ENCODE measurements around the gene PIP5K1B.
"Not testable (repeated sequence)": the region's sequence is repeated elsewhere in the genome, so short reads cannot be mapped to it uniquely, and the experiment has no call there.

Gene PIP5K1B

GRCh38 chr9:68697851-68698250 is 7.2 kb upstream of the PIP5K1B start:
- TF ChIP-seq CTCF (conservative IDR thresholded peaks at IDR 0.05; ENCODE audit: low read depth), result no peak
- no peak overlapping the region for H3K27ac ChIP-seq
- ChIA-PET CTCF (interaction anchor here (0.5 kb wide), 1 partner anchor 12 kb away, joined by 4 read pairs; no protein-coding TSS in a partner anchor), POLR2A (ENCODE audit: low non-redundant PET) (no interaction called here)
- no peak for DNase-seq (ENCODE audit: low spot score)

- CTCF ChIA-PET, result no interaction called here
- DNase-seq (ENCODE audit: low spot score), result no peak
- no peak overlapping the region for H3K27ac ChIP-seq
- TF ChIP-seq CTCF (conservative IDR thresholded peaks at IDR 0.05; ENCODE audit: low read depth), result no peak
- POLR2A ChIA-PET (ENCODE audit: low non-redundant PET), result no interaction called here
These were observed 6.0 kb upstream of the PIP5K1B start for GRCh38 chr9:68698943-68699509.

GRCh38 chr9:68699625-68700024 is 5.4 kb upstream of the PIP5K1B start:
- DNase-seq (ENCODE audit: low spot score); CTCF ChIA-PET; POLR2A ChIA-PET (ENCODE audit: low non-redundant PET); H3K27ac ChIP-seq: not testable (repeated sequence)

- ChIA-PET CTCF (interaction anchor here (0.5 kb wide), 1 partner anchor 41 kb away, joined by 5 read pairs; no protein-coding TSS in a partner anchor), POLR2A (ENCODE audit: low non-redundant PET) (no interaction called here)
- TF ChIP-seq CTCF (conservative IDR thresholded peaks at IDR 0.05; ENCODE audit: low read depth), result no peak
- no peak for DNase-seq (ENCODE audit: low spot score)
- no peak overlapping the region for H3K27ac ChIP-seq
These were observed 2.5 kb upstream of the PIP5K1B start for GRCh38 chr9:68702493-68702892.

- TF ChIP-seq CTCF (conservative IDR thresholded peaks at IDR 0.05; ENCODE audit: low read depth), result no peak
- POLR2A ChIA-PET (ENCODE audit: low non-redundant PET), result no interaction called here
- no peak overlapping the region for H3K27ac ChIP-seq
- no peak for DNase-seq (ENCODE audit: low spot score)
- CTCF ChIA-PET, result no interaction called here
These were observed 1.4 kb upstream of the PIP5K1B start for GRCh38 chr9:68703672-68704071.

GRCh38 chr9:68704498-68704813 is 584 bp upstream of the PIP5K1B start:
- no peak for TF ChIP-seq CTCF (conservative IDR thresholded peaks at IDR 0.05; ENCODE audit: low read depth)
- H3K27ac ChIP-seq, result no peak overlapping the region
- CTCF ChIA-PET, result no interaction called here
- POLR2A ChIA-PET (ENCODE audit: low non-redundant PET), result no interaction called here
- DNase-seq (ENCODE audit: low spot score), result no peak

- no peak overlapping the region for H3K27ac ChIP-seq
- POLR2A ChIA-PET (ENCODE audit: low non-redundant PET), result no interaction called here
- DNase-seq (ENCODE audit: low spot score), result no peak
- CTCF ChIA-PET, result interaction anchor here (0.6 kb wide), 1 partner anchor 969 kb away, joined by 3 read pairs; no protein-coding TSS in a partner anchor
- TF ChIP-seq CTCF (conservative IDR thresholded peaks at IDR 0.05; ENCODE audit: low read depth), result no peak
These were observed 707 bp downstream of the PIP5K1B start for GRCh38 chr9:68705531-68706362.

All from RWPE1 (cell line).